Endothelial cell (in vitro differentiated cells): ENCODE data around the gene TPPP. TPM values are rescaled to one million over a fixed set of nuclear protein-coding genes. Genes with fewer than 3 reads are reported as not detected.

ENCODE experiments used
- DNase-seq: peaks from one replicate; pipeline ENCODE4 v3.0.0; 2021; ENCODE audit warnings: low spot score
- H3K27ac Mint-ChIP-seq: one replicate; pipeline ENCODE4 v1.8.0; 2021; ENCODE audit warnings: mixed read lengths, inconsistent platforms; ENCODE audit not compliant: unreplicated experiment
- H3K27me3 Mint-ChIP-seq: one replicate; pipeline ENCODE4 v1.8.0; 2021; ENCODE audit warnings: mild to moderate bottlenecking, moderate library complexity, mixed read lengths, inconsistent platforms; ENCODE audit not compliant: unreplicated experiment
- H3K36me3 Mint-ChIP-seq: one replicate; pipeline ENCODE4 v1.8.0; 2021; ENCODE audit warnings: mild to moderate bottlenecking, low read depth, mixed read lengths, inconsistent platforms; ENCODE audit not compliant: unreplicated experiment
- H3K4me1 Mint-ChIP-seq: one replicate; pipeline ENCODE4 v1.8.0; 2021; ENCODE audit warnings: mild to moderate bottlenecking, mixed read lengths, inconsistent platforms; ENCODE audit not compliant: unreplicated experiment
- H3K4me3 Mint-ChIP-seq: one replicate; pipeline ENCODE4 v1.8.0; 2021; ENCODE audit warnings: mild to moderate bottlenecking, mixed read lengths, inconsistent platforms; ENCODE audit not compliant: unreplicated experiment
- H3K9me3 Mint-ChIP-seq: one replicate; pipeline ENCODE4 v1.8.0; 2021; ENCODE audit warnings: mixed read lengths, inconsistent platforms; ENCODE audit not compliant: unreplicated experiment
- total RNA-seq: library from RNA; stranded (reverse); fragmentation: NEBNext Ultra II Directional; extraction: Animal tissue kit (Norgen Biotek cat#: 25700); gene quantifications from one replicate; pipeline ENCODE4 v1.2.1, GENCODE V29; 2021; ENCODE audit not compliant: unreplicated experiment
- TF ChIP-seq, protein P1 (sequence below): fragments of 200-600 bp; sonication (generic); IDR thresholded peaks from one replicate; pipeline ENCODE4 v1.5.0; 2021; ENCODE audit warnings: antibody characterized with exemption; ENCODE audit not compliant: unreplicated experiment

TPPP gene
- total RNA-seq, 1 donor from 2014 or later = 0.05 TPM

GRCh38 chr5:645421-645820, 47.7 kb downstream of the TPPP start:
- Mint-ChIP-seq H3K36me3 (peaks cover 24% of the 10 kb centered on the region), H3K4me1 (no peaks in the 10 kb centered on the region), H3K27ac (no peak overlapping the region), H3K27me3 (no peaks in the 10 kb centered on the region), H3K9me3 (no peaks in the 10 kb centered on the region), H3K4me3 (no peak overlapping the region)
- no peak for DNase-seq
- TF ChIP-seq, protein P1, sequence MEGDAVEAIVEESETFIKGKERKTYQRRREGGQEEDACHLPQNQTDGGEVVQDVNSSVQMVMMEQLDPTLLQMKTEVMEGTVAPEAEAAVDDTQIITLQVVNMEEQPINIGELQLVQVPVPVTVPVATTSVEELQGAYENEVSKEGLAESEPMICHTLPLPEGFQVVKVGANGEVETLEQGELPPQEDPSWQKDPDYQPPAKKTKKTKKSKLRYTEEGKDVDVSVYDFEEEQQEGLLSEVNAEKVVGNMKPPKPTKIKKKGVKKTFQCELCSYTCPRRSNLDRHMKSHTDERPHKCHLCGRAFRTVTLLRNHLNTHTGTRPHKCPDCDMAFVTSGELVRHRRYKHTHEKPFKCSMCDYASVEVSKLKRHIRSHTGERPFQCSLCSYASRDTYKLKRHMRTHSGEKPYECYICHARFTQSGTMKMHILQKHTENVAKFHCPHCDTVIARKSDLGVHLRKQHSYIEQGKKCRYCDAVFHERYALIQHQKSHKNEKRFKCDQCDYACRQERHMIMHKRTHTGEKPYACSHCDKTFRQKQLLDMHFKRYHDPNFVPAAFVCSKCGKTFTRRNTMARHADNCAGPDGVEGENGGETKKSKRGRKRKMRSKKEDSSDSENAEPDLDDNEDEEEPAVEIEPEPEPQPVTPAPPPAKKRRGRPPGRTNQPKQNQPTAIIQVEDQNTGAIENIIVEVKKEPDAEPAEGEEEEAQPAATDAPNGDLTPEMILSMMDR = no peak

GRCh38 chr5:644971-645370, 48.2 kb downstream of the TPPP start:
- Mint-ChIP-seq H3K36me3 (peaks cover 28% of the 10 kb centered on the region), H3K4me1 (no peaks in the 10 kb centered on the region), H3K9me3 (no peaks in the 10 kb centered on the region), H3K4me3 (no peak overlapping the region), H3K27ac (no peak overlapping the region), H3K27me3 (no peaks in the 10 kb centered on the region)
- DNase-seq = no peak
- TF ChIP-seq, protein P1 = no peak

- H3K9me3 Mint-ChIP-seq = no peaks in the 10 kb centered on the region
- peak overlapping the region; percentile 48 for H3K4me3 Mint-ChIP-seq
- TF ChIP-seq, protein P1 = no peak
- H3K4me1 Mint-ChIP-seq = no peaks in the 10 kb centered on the region
- H3K27ac Mint-ChIP-seq = no peak overlapping the region
- H3K27me3 Mint-ChIP-seq = no peaks in the 10 kb centered on the region
- no peak for DNase-seq
- peaks cover 28% of the 10 kb centered on the region for H3K36me3 Mint-ChIP-seq
These were observed 48.6 kb downstream of the TPPP start for GRCh38 chr5:644509-644908.

DNA sequence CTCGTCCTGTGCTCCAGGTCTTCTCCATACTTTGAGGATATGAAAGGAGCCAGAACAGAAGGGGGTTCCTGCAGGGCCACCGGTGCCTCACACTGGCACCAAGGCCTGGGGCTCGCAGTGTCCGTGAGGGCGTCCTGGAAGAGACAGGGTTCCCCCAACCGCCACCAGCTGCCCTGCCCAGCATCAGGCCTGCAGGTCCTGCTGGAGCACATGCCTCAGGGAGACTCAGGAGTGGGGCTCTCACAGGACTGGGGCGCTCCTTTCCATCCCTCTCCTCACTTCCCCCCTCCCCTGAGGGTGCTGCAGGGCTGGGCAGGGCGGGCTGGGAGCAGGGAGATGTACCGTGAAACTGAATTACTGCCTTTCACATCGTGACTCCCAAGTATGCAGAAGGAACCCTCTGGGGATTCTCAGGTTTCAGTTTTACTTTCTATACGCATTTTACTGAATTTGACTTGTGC, 49.3 kb downstream of the TPPP start:
- H3K36me3 Mint-ChIP-seq = peaks cover 28% of the 10 kb centered on the region
- no peak for DNase-seq
- H3K9me3 Mint-ChIP-seq = no peaks in the 10 kb centered on the region
- no peaks in the 10 kb centered on the region for H3K27me3 Mint-ChIP-seq
- no peaks in the 10 kb centered on the region for H3K4me1 Mint-ChIP-seq
- H3K4me3 Mint-ChIP-seq = peak overlapping the region; percentile 48
- H3K27ac Mint-ChIP-seq = no peak overlapping the region
- TF ChIP-seq, protein P1 = no peak

DNA sequence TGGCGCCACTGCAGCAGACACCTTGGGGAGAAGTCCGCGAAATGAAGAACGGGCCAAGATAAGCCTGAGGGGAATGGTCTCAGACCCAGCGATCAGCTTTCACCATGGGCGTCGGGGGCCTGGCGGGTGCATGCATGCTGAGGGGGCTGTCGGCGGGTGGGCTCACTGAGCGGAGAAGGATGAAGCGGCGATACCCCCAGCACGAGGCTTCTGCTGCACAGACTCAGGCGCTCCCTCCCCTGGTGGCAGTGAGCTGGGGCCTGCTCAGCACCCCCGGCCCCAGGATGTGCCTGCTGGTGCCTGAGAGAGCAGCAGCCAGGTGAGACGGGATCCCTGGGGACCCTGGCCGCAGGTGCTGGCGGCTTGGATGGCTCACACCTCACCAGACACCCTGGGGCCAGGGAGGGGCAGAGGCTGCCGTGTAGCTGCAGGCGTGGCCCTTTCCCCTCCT, 49.8 kb downstream of the TPPP start:
- Mint-ChIP-seq H3K27ac (no peak overlapping the region), H3K36me3 (peaks cover 28% of the 10 kb centered on the region), H3K9me3 (no peaks in the 10 kb centered on the region), H3K27me3 (no peaks in the 10 kb centered on the region), H3K4me1 (no peaks in the 10 kb centered on the region), H3K4me3 (no peak overlapping the region)
- TF ChIP-seq, protein P1 = no peak
- no peak for DNase-seq
